GM12872 (cell line): ENCODE results near the gene FAF2.

Source experiments
- TF ChIP-seq, protein P1 (sequence below): IDR thresholded peaks from 3 replicates; pipeline ENCODE4 v1.5.1; 2011; ENCODE audit warnings: low read depth, mild to moderate bottlenecking, low read length, moderate library complexity; ENCODE audit not compliant: insufficient read depth

Gene FAF2, protein sequence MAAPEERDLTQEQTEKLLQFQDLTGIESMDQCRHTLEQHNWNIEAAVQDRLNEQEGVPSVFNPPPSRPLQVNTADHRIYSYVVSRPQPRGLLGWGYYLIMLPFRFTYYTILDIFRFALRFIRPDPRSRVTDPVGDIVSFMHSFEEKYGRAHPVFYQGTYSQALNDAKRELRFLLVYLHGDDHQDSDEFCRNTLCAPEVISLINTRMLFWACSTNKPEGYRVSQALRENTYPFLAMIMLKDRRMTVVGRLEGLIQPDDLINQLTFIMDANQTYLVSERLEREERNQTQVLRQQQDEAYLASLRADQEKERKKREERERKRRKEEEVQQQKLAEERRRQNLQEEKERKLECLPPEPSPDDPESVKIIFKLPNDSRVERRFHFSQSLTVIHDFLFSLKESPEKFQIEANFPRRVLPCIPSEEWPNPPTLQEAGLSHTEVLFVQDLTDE

DNA sequence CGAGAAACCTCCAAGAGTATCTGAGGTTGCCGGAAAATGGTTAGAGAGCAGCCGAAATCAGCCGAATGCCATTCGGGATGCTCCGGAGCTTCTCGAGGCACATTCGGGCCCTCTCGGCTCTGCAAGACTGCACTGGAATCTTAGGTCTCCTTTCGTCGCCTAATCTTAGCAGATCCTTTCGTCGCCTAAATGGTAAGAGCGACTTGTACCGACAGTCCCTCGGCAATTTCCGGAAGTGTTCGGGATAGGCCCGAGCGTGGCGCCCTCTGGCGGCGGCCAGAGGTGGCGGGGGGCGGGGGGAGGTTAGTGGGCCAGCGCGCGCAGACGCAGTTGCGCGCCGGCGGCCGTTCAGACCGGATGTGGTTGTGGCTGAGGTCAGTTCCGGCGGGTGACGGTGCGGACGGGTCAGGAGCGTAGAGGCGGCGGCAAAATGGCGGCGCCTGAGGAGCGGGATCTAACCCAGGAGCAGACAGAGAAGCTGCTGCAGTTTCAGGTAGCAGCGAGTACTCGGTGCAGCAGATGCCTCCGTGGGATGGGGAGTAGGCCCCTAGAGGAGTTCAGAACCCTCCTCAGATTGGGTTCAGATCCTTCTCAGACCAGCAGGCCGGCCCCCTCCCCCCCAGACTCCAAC is at the start of gene FAF2:
Gene FAF2, plus strand, starts transcription at position 408 of the 631 bp plus-strand sequence. Its CDS starts 23 bp downstream, at position 431.
- TF ChIP-seq, protein P1, sequence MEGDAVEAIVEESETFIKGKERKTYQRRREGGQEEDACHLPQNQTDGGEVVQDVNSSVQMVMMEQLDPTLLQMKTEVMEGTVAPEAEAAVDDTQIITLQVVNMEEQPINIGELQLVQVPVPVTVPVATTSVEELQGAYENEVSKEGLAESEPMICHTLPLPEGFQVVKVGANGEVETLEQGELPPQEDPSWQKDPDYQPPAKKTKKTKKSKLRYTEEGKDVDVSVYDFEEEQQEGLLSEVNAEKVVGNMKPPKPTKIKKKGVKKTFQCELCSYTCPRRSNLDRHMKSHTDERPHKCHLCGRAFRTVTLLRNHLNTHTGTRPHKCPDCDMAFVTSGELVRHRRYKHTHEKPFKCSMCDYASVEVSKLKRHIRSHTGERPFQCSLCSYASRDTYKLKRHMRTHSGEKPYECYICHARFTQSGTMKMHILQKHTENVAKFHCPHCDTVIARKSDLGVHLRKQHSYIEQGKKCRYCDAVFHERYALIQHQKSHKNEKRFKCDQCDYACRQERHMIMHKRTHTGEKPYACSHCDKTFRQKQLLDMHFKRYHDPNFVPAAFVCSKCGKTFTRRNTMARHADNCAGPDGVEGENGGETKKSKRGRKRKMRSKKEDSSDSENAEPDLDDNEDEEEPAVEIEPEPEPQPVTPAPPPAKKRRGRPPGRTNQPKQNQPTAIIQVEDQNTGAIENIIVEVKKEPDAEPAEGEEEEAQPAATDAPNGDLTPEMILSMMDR: peak; percentile 88

DNA sequence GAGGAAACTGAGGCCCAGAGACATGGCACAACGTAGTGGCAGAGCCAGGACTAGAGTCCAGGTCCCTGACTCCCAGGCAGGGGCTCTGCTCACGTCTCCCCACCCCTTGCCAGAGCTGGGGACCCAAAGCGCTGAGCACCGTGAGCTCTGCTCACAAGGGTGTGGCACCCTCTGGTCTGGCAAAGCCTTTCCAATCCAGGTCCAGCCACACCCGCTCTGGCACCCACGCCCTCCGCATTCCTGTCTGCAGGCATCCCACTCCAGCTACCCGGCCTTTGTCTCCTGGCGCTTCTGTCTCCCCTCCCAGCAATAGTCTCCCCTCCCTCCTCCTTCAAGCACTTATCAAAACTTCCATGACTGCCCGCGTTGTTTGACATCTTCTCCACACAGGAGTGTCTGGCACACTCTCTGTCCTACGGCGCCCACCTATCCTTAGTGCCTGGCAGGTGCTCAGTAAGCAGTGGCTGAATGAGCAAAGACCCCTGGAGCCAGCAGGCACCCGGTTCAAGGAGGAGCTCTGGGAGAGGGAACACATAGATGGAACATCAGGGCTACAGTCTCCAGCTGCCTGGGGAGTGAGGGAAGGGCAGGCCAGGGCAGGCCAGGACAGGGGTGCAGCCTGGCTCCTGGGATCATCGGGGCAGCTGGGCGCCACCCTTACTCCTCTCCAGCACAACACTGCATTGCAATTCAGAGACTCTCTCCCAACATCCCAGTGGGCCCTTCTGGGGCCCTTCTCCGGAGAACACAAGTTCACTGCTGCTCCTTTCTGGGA is 47.6 kb upstream of the FAF2 start:
- TF ChIP-seq, protein P1: no peak

DNA sequence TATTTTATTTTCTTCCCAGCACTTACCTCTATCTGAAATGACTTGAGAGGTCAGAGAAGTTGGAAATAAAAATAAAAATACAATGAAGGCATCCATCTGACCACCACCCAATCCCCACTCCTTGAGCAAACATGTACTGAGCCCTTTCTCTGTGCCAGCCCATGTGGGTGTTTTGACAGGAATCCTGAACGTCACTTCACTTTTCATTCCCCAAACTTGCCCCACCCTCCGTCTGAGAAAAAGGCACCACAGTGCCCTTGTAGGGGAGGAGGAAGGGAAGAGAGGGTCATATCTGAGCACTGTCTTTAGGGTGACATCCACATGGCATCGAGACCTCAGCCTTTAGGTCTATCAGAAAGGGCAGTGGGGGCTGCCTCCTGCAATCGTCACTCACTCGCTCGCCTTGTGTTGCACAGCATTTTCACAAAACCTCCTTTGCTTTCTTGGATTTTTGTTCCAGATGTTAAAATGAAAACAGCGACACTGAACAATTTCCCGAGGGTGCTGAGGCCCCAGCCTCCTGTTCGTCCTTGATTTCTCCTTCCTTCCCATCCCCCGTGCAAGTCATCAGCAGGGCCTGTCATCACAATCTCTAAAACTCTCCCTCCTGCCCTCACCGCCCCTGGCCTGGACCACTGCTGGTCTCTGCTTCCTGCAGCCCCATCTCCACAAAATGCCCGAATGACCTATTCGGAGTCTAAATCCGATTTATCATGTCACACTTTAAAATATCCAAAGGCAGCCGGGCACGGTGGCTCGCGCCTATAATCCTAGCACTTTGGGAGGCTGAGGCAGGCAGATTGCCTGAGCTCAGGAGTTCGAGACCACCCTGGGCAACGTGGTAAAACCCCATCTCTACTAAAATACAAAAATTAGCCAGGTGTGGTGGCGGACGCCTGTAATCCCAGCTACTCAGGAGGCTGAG is 46.6 kb upstream of the FAF2 start:
- TF ChIP-seq, protein P1: no peak

DNA sequence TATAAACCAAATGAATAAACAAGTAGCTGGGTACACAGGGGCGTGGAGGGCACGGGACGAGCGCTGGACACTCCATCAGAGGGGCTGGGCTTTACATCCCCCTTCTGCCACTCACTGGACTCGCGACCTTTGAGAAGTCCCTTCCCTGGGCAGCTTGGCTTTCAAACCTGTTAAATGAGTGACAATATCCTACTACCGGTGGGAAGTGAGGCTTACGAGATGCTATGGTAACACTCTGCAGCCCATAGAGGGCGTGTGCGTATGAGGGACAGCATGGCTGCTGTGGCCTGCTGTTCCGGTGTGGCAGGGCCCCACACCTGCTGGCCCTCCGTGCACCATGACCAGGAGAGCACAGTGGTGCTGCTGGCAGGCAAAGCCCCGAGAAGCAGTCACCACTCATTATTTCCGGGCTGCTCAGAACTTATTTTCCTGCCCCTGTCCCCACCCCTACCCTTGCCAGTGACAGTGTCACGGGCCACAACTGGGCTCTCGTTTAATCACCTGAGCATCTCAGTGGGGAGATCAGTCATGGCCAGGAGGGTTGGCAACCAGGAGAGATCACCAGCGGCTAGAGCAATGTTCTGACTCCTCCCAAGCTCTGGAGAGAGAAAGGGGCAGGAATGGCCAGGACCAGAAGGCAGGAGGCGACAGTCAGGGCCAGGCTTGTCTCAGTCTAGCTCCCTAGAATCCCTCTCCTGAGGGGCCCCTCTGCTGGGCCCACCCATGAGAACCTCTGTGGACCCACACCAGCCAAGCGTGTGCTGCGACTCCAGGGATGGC is 42.3 kb upstream of the FAF2 start:
- TF ChIP-seq, protein P1: no peak

DNA sequence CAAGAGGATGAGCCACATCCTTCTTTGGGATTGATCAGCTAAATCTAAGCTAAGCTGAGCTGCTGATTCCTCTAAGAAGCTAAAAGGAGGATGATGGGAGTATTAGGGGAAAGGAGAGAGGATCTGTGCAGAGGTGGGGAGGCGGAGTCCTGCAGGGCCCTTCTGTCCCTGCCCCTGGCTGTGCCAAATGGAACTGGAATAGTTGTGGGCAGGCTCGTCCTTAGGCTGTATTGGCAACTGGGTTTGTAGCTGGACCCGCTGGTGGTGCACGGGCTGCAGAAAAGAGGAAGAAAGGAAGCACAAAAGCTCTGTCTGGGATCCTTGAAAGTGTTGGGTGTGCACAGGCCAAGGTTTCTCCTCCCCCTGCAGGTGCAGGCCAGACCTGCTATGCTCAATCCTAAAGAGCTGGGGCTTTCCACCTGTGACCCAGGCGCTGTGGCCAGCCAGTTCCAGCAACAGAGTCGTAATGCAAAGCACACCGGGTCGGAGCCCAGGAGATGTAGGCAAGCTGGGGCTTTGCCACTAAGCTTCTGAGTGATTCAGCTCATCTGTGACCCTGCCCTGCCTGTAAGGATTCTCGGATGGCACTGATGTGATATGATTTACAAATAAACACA is 41.6 kb upstream of the FAF2 start:
- TF ChIP-seq, protein P1: no peak
